IMR-90 (cell line): ENCODE data around the gene DKK3. TPM values are rescaled to one million over a fixed set of nuclear protein-coding genes. Genes with fewer than 3 reads are reported as not detected.

Experiments used
- ATAC-seq: fragments of 200-7000 bp; cut with Tn5 transposase; 2 replicates; pipeline ENCODE4 v1.9.1; 2020; ENCODE audit warnings: low read depth, mild to moderate bottlenecking, moderate library complexity
- BruUV-seq: library from RNA; stranded (reverse); fragments of 400-500 nt; replicated peaks from 2 replicates; lab custom pipeline; 2021; lab: Mats Ljungman, UMichigan
- CTCF ChIA-PET: fragments of 300-600 bp; formaldehyde crosslinking; extraction: SDS; loops from one replicate; lab custom pipeline; 2021; ENCODE audit warnings: antibody characterized with exemption; lab: Yijun Ruan, JAX
- POLR2A ChIA-PET: fragments of 300-600 bp; sonication (Branson Sonifier 250); formaldehyde crosslinking; loops from one replicate; lab custom pipeline; 2022; ENCODE audit warnings: antibody characterized with exemption; ENCODE audit not compliant: unreplicated experiment; lab: Charles Lee
- DNase-seq: peaks from one replicate; pipeline ENCODE4 v3.0.0; 2013
- H2AFZ ChIP-seq: replicated peaks from 2 replicates; pipeline ENCODE3; 2013; ENCODE audit warnings: low read length, mild to moderate bottlenecking; ENCODE audit not compliant: poor library complexity
- H2AK5ac ChIP-seq: 2 replicates; pipeline ENCODE4 v1.6.1; 2013; ENCODE audit warnings: low read depth, low read length, inconsistent platforms
- H2AK9ac ChIP-seq: replicated peaks from 2 replicates; pipeline ENCODE3; 2013; ENCODE audit warnings: mild to moderate bottlenecking, low read depth, low read length, moderate library complexity; ENCODE audit not compliant: poor library complexity
- H2BK120ac ChIP-seq: 2 replicates; pipeline ENCODE4 v1.6.1; 2013; ENCODE audit warnings: low read depth, low read length, inconsistent platforms
- H2BK15ac ChIP-seq: 3 replicates; pipeline ENCODE4 v1.6.1; 2013; ENCODE audit warnings: low read depth, low read length, inconsistent platforms
- H2BK20ac ChIP-seq: 2 replicates; pipeline ENCODE4 v1.6.1; 2013; ENCODE audit warnings: low read depth, mild to moderate bottlenecking, inconsistent platforms, low read length, moderate library complexity
- H2BK5ac ChIP-seq: 2 replicates; pipeline ENCODE4 v1.6.1; 2013; ENCODE audit warnings: mild to moderate bottlenecking, low read depth, low read length, inconsistent platforms; ENCODE audit not compliant: poor library complexity, severe bottlenecking
- H3K14ac ChIP-seq: replicated peaks from 2 replicates; pipeline ENCODE4 v1.6.1; 2013; ENCODE audit warnings: low read depth, low read length, inconsistent platforms
- H3K18ac ChIP-seq: 2 replicates; pipeline ENCODE4 v1.6.1; 2013; ENCODE audit warnings: low read depth, low read length, control low read depth
- H3K23ac ChIP-seq: 2 replicates; pipeline ENCODE4 v1.6.1; 2013; ENCODE audit warnings: low read depth, low read length, inconsistent platforms
- H3K27ac ChIP-seq: 2 replicates; pipeline ENCODE4 v1.5.1; 2013; ENCODE audit warnings: mild to moderate bottlenecking, control low read depth, low read length; ENCODE audit not compliant: insufficient read depth
- H3K27me3 ChIP-seq: 2 replicates; pipeline ENCODE4 v1.6.1; 2013; ENCODE audit warnings: low read length; ENCODE audit not compliant: control insufficient read depth, insufficient read depth
- H3K36me3 ChIP-seq: 2 replicates; pipeline ENCODE4 v1.6.1; 2013; ENCODE audit warnings: low read length, mixed read lengths; ENCODE audit not compliant: control insufficient read depth, insufficient read depth
- H3K4ac ChIP-seq: 2 replicates; pipeline ENCODE4 v1.6.1; 2013; ENCODE audit warnings: low read depth, low read length, inconsistent platforms
- H3K4me1 ChIP-seq: 2 replicates; pipeline ENCODE4 v1.6.1; 2013; ENCODE audit warnings: low read length, mixed read lengths; ENCODE audit not compliant: control insufficient read depth, insufficient read depth
- H3K4me2 ChIP-seq: 2 replicates; pipeline ENCODE4 v1.6.1; 2013; ENCODE audit warnings: low read depth, mild to moderate bottlenecking, control low read depth, low read length, moderate library complexity
- H3K4me3 ChIP-seq: 2 replicates; pipeline ENCODE4 v1.5.1; 2013; ENCODE audit warnings: low read depth, mild to moderate bottlenecking, control low read depth, low read length, moderate library complexity; ENCODE audit not compliant: insufficient read depth
- H3K56ac ChIP-seq: 2 replicates; pipeline ENCODE4 v1.6.1; 2013; ENCODE audit warnings: low read length, inconsistent platforms; ENCODE audit not compliant: insufficient read depth; ENCODE audit errors: extremely low read depth
- H3K79me1 ChIP-seq, 2 experiments: 2 replicates each; pipeline ENCODE4 v1.6.1; 2013; ENCODE audit warnings: low read length in 2 of 2, inconsistent platforms in 1 of 2, low read depth in 1 of 2
- H3K9ac ChIP-seq: 2 replicates; pipeline ENCODE4 v1.6.1; 2013; ENCODE audit warnings: low read depth, low read length, control low read depth
- H3K9me1 ChIP-seq: 2 replicates; pipeline ENCODE4 v1.6.1; 2013; ENCODE audit warnings: low read length, inconsistent platforms; ENCODE audit not compliant: insufficient read depth
- H3K9me3 ChIP-seq: 2 replicates; pipeline ENCODE4 v1.6.1; 2013; ENCODE audit warnings: low read length; ENCODE audit not compliant: control insufficient read depth, insufficient read depth
- H4K20me1 ChIP-seq: 2 replicates; pipeline ENCODE4 v1.6.1; 2013; ENCODE audit warnings: low read length, inconsistent platforms; ENCODE audit not compliant: insufficient read depth
- H4K5ac ChIP-seq: 2 replicates; pipeline ENCODE4 v1.6.1; 2013; ENCODE audit warnings: mild to moderate bottlenecking, low read depth, low read length, control low read depth
- H4K8ac ChIP-seq, 2 experiments: 2 replicates each; pipeline ENCODE4 v1.6.1; 2013; ENCODE audit warnings: low read depth in 2 of 2, low read length in 2 of 2, control low read depth in 1 of 2, inconsistent platforms in 1 of 2
- H4K91ac ChIP-seq: 2 replicates; pipeline ENCODE4 v1.6.1; 2013; ENCODE audit warnings: low read depth, low read length, inconsistent platforms; ENCODE audit not compliant: insufficient read depth
- FOS ChIP-seq: fragments of 150-350 bp; IDR thresholded peaks from 2 replicates; pipeline ENCODE4 v1.6.1; 2016; ENCODE audit warnings: low read depth, low read length
- MXI1 ChIP-seq: IDR thresholded peaks from 2 replicates; pipeline ENCODE4 v1.6.1; 2012; ENCODE audit warnings: low read depth, mild to moderate bottlenecking, low read length, moderate library complexity, borderline replicate concordance
- NFE2L2 ChIP-seq: fragments of 150-350 bp; IDR thresholded peaks from 2 replicates; pipeline ENCODE4 v1.6.1; 2016; ENCODE audit warnings: low read depth, mild to moderate bottlenecking, low read length
- WGBS, 2 experiments: methylation state at CpG; one replicate each; pipeline versions ENCODE4 v1.1.5 to v1.1.7; 2013; ENCODE audit warnings: missing lambda C conversion rate in 2 of 2; ENCODE audit not compliant: insufficient read length in 1 of 2; ENCODE audit errors: extremely low coverage in 2 of 2; 5-methylcytosine and 5-hydroxymethylcytosine counted together
- dilution Hi-C: fragments of 300-500 bp; cut with HindIII; formaldehyde crosslinking; loops from one replicate; pipeline ENCODE4 v1.14.3; 2018; ENCODE audit warnings: low sequenced_read_pairs; ENCODE audit not compliant: unreplicated experiment
- in situ Hi-C: fragments of 300-500 bp; cut with MboI; formaldehyde crosslinking; loops from 3 replicates; pipeline ENCODE4 v1.14.3; 2019; ENCODE audit warnings: low sequenced_read_pairs, inconsistent platforms, mixed read lengths
- intact Hi-C: fragments of 100-400 bp; cut with micrococcal nuclease; formaldehyde crosslinking; loops from 2 replicates; pipeline ENCODE4 v1.10.0; 2022
- polyA plus RNA-seq, 3 experiments: library from polyadenylated mRNA; depleted of rRNA; stranded (reverse); fragments of >200 nt; gene quantifications; 2 replicates each; pipeline ENCODE4 v1.2.3, GENCODE V29; 2012; ENCODE audit warnings: low replicate concordance in 1 of 3
- total RNA-seq: library from RNA; depleted of rRNA; stranded (reverse); fragments of >200 nt; gene quantifications from 2 replicates; pipeline ENCODE4 v1.2.3, GENCODE V29; 2012
- TF ChIP-seq, protein P1 (sequence below): conservative IDR thresholded peaks from 2 replicates; pipeline ENCODE4 v1.5.1; 2012; ENCODE audit warnings: mild to moderate bottlenecking, low read depth, low read length, improper control_type of control experiment

Gene DKK3
- total and polyA plus RNA-seq, 2 of the 4 experiments (the other 2 are of a cell fraction) = 453 to 964 TPM

DNA sequence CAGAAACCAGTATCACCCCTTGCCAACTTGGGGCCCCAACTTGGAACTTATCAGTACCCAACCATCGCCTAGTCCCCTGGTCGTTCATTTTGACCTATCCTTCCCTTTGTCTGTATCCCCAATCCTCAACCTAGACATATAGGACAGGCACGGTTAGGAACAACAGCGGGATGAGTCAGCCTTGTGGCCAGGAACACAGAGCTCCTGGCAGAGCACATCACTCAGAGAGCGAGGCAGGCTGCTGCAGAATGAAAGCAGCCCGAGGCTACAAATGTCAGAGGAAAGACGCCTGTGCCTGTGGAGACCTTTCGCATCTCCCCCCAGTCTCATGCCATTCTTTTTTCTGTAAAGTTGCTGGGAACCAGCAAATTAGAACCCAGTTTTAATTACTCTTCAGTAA lies 14.6 kb downstream of the DKK3 start:
- DNase-seq (peak; percentile 86), ATAC-seq (peak; percentile 83)
- CTCF ChIA-PET = interaction anchor here (0.5 to 1.0 kb wide), 2 partner anchors 12 to 47 kb away, joined by 3 read pairs; no protein-coding TSS in a partner anchor
- H2BK20ac ChIP-seq = peak overlapping the region; percentile 92
- H4K5ac ChIP-seq = peak overlapping the region; percentile 11; the same call in 1 of the 2 replicates
- H3K56ac ChIP-seq = peak overlapping the region; percentile 54; the same call in 1 of the 2 replicates
- peak overlapping the region; percentile 65; the same call in 1 of the 2 replicates for H4K91ac ChIP-seq
- dilution Hi-C loops = no loop called here
- no peak overlapping the region for H3K4me3 ChIP-seq
- peak overlapping the region; percentile 5; the same call in 1 of the 2 replicates for H3K27ac ChIP-seq
- no peaks in the 10 kb centered on the region for H3K9me3 ChIP-seq
- peak overlapping the region; percentile 3 for H2AFZ ChIP-seq
- peak overlapping the region; percentile 84; the same call in 1 of the 2 replicates for H2AK5ac ChIP-seq
- 18% methylated on average over 7 of the region's 8 CpGs; no CpG with 5 or more reads in 1 of the 2 experiments for WGBS, 2 experiments
- peaks cover 9% of the 10 kb centered on the region for H4K20me1 ChIP-seq
- no peaks in the 10 kb centered on the region for H3K27me3 ChIP-seq
- H3K18ac ChIP-seq = peak overlapping the region; percentile 3; the same call in 1 of the 2 replicates
- peak overlapping the region in 1 of 2 experiments; percentile 78; a peak in 1 of 4 replicates for H4K8ac ChIP-seq
- no peak overlapping the region for H3K9ac ChIP-seq
- peak overlapping the region; percentile 76 for H3K4ac ChIP-seq
- POLR2A ChIA-PET = no interaction called here
- no TSS peak for BruUV-seq
- H2BK120ac ChIP-seq = peak overlapping the region; percentile 83
- peaks cover 43 to 93% of the 10 kb centered on the region in 2 experiments for H3K79me1 ChIP-seq
- H3K4me1 ChIP-seq = peaks cover 25% of the 10 kb centered on the region
- peaks cover 47% of the 10 kb centered on the region for H3K36me3 ChIP-seq
- peak overlapping the region; percentile 61 for H2AK9ac ChIP-seq
- peak overlapping the region; percentile 80; the same call in 2 of the 3 replicates for H2BK15ac ChIP-seq
- peak overlapping the region; percentile 80; the same call in 1 of the 2 replicates for H3K14ac ChIP-seq
- intact Hi-C loops = loop anchor here (5.0 kb wide), 1 partner anchor 288 kb away; no protein-coding TSS in a partner anchor
- no peak for TF ChIP-seq NFE2L2
- peak; percentile 61; the same call in 1 of the 2 replicates for TF ChIP-seq FOS
- TF ChIP-seq MXI1 = 0 out of 2 replicates have a peak, but pooled peaks have one; percentile 20
- TF ChIP-seq, protein P1, sequence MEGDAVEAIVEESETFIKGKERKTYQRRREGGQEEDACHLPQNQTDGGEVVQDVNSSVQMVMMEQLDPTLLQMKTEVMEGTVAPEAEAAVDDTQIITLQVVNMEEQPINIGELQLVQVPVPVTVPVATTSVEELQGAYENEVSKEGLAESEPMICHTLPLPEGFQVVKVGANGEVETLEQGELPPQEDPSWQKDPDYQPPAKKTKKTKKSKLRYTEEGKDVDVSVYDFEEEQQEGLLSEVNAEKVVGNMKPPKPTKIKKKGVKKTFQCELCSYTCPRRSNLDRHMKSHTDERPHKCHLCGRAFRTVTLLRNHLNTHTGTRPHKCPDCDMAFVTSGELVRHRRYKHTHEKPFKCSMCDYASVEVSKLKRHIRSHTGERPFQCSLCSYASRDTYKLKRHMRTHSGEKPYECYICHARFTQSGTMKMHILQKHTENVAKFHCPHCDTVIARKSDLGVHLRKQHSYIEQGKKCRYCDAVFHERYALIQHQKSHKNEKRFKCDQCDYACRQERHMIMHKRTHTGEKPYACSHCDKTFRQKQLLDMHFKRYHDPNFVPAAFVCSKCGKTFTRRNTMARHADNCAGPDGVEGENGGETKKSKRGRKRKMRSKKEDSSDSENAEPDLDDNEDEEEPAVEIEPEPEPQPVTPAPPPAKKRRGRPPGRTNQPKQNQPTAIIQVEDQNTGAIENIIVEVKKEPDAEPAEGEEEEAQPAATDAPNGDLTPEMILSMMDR = no peak
- H2BK5ac ChIP-seq = peak overlapping the region; percentile 38
- peak overlapping the region; percentile 24 for H3K4me2 ChIP-seq
- H3K9me1 ChIP-seq = peaks cover 35% of the 10 kb centered on the region
- peak overlapping the region; percentile 51; the same call in 1 of the 2 replicates for H3K23ac ChIP-seq
- in situ Hi-C loops = no loop called here
